Peyer's patch (tissue), 4 donors: ENCODE measurements around the gene LDLRAD4.

ENCODE experiments used
- CTCF ChIP-seq, 6 experiments: fragments of 450-650 bp in 4 of 6; fragments of 200-600 bp in 2 of 6; sonication (generic) in 1 of 6; IDR thresholded peaks; one replicate each; pipeline ENCODE4 v1.5.1; 2017 to 2019; ENCODE audit warnings: antibody characterized with exemption in 6 of 6, mild to moderate bottlenecking in 3 of 6, moderate library complexity in 1 of 6
- POLR2A ChIP-seq, 2 donors: fragments of 450-650 bp; IDR thresholded peaks; one replicate each; pipeline ENCODE4 v1.5.1; 2017; ENCODE audit warnings: antibody characterized with exemption in 2 of 2, mild to moderate bottlenecking in 2 of 2, moderate library complexity in 2 of 2

GRCh38 chr18:13555865-13556264 is 337.3 kb downstream of the LDLRAD4 start:
- no peak for TF ChIP-seq POLR2A (IDR thresholded peaks at IDR 0.05)
- TF ChIP-seq CTCF (IDR thresholded peaks at IDR 0.05) = no peak
